ENCODE measurements around the gene TMEM244. TPM values are rescaled to one million over a fixed set of nuclear protein-coding genes. Genes with fewer than 3 reads are reported as not detected.

The TMEM244 gene
- total RNA-seq, 1 experiment from 2014 or later, result not detected

DNA sequence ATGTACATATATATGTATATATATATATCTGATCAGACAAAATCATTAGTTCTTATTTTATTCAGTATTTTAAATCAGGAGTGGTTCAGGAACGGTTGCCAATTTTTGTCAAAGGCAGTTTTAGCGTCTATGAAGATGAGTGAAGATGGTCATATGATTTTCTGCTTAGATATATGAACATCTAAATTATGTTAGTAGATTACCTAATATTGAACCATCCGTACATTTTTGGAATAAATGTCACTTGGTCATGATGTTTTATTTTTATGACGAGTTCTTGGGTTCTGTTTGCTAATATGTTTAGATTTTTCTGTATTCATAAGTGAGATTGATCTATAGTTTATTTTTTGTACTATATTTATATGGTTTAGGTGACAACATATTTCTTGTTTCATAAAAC is 3.3 kb downstream of the TMEM244 start:
- ATAC-seq (no peak), DNase-seq (ENCODE audit: low spot score) (no peak)
- Mint-ChIP-seq H3K4me1 (peaks cover 16% of the 10 kb centered on the region), H3K4me3 (no peak overlapping the region), H3K9me3 (peaks cover under 1% of the 10 kb centered on the region; the same call in 1 of the 2 replicates), H3K27me3 (ENCODE audit: low read depth) (no peaks in the 10 kb centered on the region), H3K27ac (no peak overlapping the region), H3K36me3 (no peaks in the 10 kb centered on the region)
- CTCF ChIA-PET, result no interaction called here
- TF ChIP-seq ZNF317 (CRISPR knock-in tag; IDR thresholded peaks at IDR 0.05; ENCODE audit: borderline replicate concordance, low read depth) (0 out of 2 replicates have a peak, but pooled peaks have one; percentile 16), GRHL2 (CRISPR knock-in tag; IDR thresholded peaks at IDR 0.05; ENCODE audit: insufficient replicate concordance, severe bottlenecking) (no peak)
- POLR2A ChIA-PET, result no interaction called here

DNA sequence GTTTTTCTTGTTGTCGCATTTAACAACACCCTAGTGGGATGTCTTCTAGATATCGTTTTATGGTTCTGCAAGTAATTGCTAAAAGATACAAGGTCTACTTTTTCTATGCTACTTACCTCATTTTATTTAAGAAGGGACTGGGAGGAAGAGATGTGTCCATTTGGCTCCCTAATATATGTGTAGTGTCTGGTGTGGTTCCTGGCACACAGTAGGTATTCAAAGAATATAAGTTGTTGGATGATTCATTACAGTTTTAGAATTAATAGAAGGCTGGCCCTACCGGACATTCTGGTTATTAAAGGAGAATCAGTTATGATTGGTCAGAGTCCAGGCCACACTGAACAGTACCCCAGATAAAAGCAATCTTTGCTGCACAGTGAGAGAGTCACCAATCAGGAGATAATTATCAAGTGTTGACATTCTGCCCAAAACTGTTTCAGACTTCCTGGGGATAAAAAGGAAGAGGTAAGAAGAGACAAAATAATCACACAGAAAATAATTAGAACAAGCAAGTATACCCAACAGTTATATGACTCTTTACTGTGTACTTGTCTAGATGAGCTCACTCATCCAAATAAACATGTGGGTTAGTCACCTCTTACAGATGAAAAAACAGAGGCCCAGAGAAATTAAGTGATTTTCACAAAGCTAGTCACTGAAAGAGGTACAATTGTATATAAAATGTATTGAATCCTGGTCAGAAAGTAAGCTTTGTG is 7.0 kb downstream of the TMEM244 start:
- no peak overlapping the region for H3K4me3 Mint-ChIP-seq
- no peak for DNase-seq (ENCODE audit: low spot score)
- ChIA-PET CTCF (no interaction called here), POLR2A (no interaction called here)
- H3K9me3 Mint-ChIP-seq, result peaks cover 4% of the 10 kb centered on the region; the same call in 1 of the 2 replicates
- no peaks in the 10 kb centered on the region for H3K36me3 Mint-ChIP-seq
- H3K27me3 Mint-ChIP-seq (ENCODE audit: low read depth), result no peaks in the 10 kb centered on the region; the same call in 1 of the 2 replicates
- ATAC-seq, result no peak
- no peak for TF ChIP-seq SP1 (CRISPR knock-in tag; conservative IDR thresholded peaks at IDR 0.05)
- no peak for TF ChIP-seq IRF2 (CRISPR knock-in tag; IDR thresholded peaks at IDR 0.05; ENCODE audit: borderline replicate concordance, low read depth)
- no peak for TF ChIP-seq HMGA2 (CRISPR knock-in tag; IDR thresholded peaks at IDR 0.05)
- TF ChIP-seq SMAD3 (CRISPR knock-in tag; IDR thresholded peaks at IDR 0.05; ENCODE audit: borderline replicate concordance), result no peak
- TF ChIP-seq, protein P1, sequence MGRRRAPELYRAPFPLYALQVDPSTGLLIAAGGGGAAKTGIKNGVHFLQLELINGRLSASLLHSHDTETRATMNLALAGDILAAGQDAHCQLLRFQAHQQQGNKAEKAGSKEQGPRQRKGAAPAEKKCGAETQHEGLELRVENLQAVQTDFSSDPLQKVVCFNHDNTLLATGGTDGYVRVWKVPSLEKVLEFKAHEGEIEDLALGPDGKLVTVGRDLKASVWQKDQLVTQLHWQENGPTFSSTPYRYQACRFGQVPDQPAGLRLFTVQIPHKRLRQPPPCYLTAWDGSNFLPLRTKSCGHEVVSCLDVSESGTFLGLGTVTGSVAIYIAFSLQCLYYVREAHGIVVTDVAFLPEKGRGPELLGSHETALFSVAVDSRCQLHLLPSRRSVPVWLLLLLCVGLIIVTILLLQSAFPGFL (CRISPR knock-in tag; IDR thresholded peaks at IDR 0.05; ENCODE audit: borderline replicate concordance), result no peak
- no peak for TF ChIP-seq ZSCAN18 (CRISPR knock-in tag; IDR thresholded peaks at IDR 0.05)
- no peak for TF ChIP-seq ZNF416 (CRISPR knock-in tag; IDR thresholded peaks at IDR 0.05)
- TF ChIP-seq CREM (CRISPR knock-in tag; IDR thresholded peaks at IDR 0.05), result no peak
- TF ChIP-seq, protein P2, sequence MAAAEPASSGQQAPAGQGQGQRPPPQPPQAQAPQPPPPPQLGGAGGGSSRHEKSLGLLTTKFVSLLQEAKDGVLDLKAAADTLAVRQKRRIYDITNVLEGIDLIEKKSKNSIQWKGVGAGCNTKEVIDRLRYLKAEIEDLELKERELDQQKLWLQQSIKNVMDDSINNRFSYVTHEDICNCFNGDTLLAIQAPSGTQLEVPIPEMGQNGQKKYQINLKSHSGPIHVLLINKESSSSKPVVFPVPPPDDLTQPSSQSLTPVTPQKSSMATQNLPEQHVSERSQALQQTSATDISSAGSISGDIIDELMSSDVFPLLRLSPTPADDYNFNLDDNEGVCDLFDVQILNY (CRISPR knock-in tag; IDR thresholded peaks at IDR 0.05), result no peak
- no peak for TF ChIP-seq MXD4 (CRISPR knock-in tag; IDR thresholded peaks at IDR 0.05; ENCODE audit: borderline replicate concordance)
- TF ChIP-seq ETV6 (CRISPR knock-in tag; IDR thresholded peaks at IDR 0.05), result no peak
- no peak for TF ChIP-seq ZNF671 (CRISPR knock-in tag; IDR thresholded peaks at IDR 0.05)
- no peak for TF ChIP-seq RELA (CRISPR knock-in tag; IDR thresholded peaks at IDR 0.05; ENCODE audit: borderline replicate concordance)
- TF ChIP-seq CDX4 (CRISPR knock-in tag; IDR thresholded peaks at IDR 0.05; ENCODE audit: borderline replicate concordance), result no peak
- no peak for TF ChIP-seq PRRX2 (CRISPR knock-in tag; IDR thresholded peaks at IDR 0.05)
- no peak for TF ChIP-seq NFE2L1 (CRISPR knock-in tag; IDR thresholded peaks at IDR 0.05)
- H3K27ac Mint-ChIP-seq, result no peak overlapping the region; the same call in 1 of the 2 replicates
- H3K4me1 Mint-ChIP-seq, result peaks cover 19% of the 10 kb centered on the region

DNA sequence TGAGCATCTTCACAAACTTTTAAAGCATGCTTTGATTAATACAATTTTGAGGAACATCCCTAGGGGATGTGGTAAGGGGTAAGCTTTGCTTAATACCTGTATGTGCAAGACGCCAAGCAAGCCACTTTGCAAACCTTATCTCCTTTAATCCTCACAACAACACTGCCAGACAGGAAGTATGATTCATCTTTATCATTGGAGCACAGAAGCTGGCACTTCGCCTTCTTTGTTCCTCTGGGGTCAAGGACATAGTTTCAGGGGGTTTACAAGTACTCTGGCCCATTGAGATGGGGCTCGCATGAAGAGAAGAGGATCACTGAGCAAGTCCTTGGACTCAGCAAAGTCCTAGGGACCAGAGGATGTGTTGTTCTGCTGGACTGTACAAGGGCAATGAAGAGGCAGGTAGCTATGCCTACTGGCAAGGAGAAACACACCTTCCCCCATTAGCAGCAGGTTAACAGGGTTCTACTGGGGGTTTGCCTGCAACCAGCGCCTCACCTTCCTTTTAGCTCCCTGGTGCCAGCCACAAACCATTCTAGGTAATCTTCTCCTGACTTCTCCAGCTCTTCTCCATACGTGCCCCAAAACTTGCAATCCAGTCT is 8.8 kb downstream of the TMEM244 start:
- CTCF ChIA-PET, result interaction anchor here (0.9 kb wide), 1 partner anchor 254 kb away, joined by 3 read pairs; no protein-coding TSS in a partner anchor
- H3K36me3 Mint-ChIP-seq, result no peaks in the 10 kb centered on the region
- H3K4me1 Mint-ChIP-seq, result peaks cover 22% of the 10 kb centered on the region
- ATAC-seq, result no peak
- POLR2A ChIA-PET, result no interaction called here
- H3K27me3 Mint-ChIP-seq (ENCODE audit: low read depth), result no peaks in the 10 kb centered on the region; the same call in 1 of the 2 replicates
- H3K27ac Mint-ChIP-seq, result no peak overlapping the region
- peaks cover 4% of the 10 kb centered on the region; the same call in 1 of the 2 replicates for H3K9me3 Mint-ChIP-seq
- H3K4me3 Mint-ChIP-seq, result no peak overlapping the region
- DNase-seq (ENCODE audit: low spot score), result no peak
- TF ChIP-seq SP1 (CRISPR knock-in tag; conservative IDR thresholded peaks at IDR 0.05), result no peak
- TF ChIP-seq GTF2I (CRISPR knock-in tag; conservative IDR thresholded peaks at IDR 0.05), result no peak
- no peak for TF ChIP-seq FOXP1 (CRISPR knock-in tag; IDR thresholded peaks at IDR 0.05; ENCODE audit: borderline replicate concordance)
- TF ChIP-seq ZNF532 (CRISPR knock-in tag; IDR thresholded peaks at IDR 0.05; ENCODE audit: borderline replicate concordance), result no peak
- TF ChIP-seq RELA (CRISPR knock-in tag; IDR thresholded peaks at IDR 0.05; ENCODE audit: borderline replicate concordance), result no peak
- no peak for TF ChIP-seq HMGA2 (CRISPR knock-in tag; IDR thresholded peaks at IDR 0.05)
- no peak for TF ChIP-seq TCF7 (CRISPR knock-in tag; IDR thresholded peaks at IDR 0.05; ENCODE audit: low read depth)
- TF ChIP-seq NR2C2 (CRISPR knock-in tag; IDR thresholded peaks at IDR 0.05), result no peak
